Measurements from ENCODE around the gene MPO. TPM values are rescaled to one million over a fixed set of nuclear protein-coding genes. Genes with fewer than 3 reads are reported as not detected.

The MPO gene
- polyA plus RNA-seq, 2 of the 4 experiments (the other 2 are of a cell fraction), result not detected

GRCh38 chr17:58302919-58303585 is 22.3 kb upstream of the MPO start:
- POLR2A ChIA-PET, result no interaction called here

GRCh38 chr17:58302171-58302918 is 21.6 kb upstream of the MPO start:
- no peaks in the 10 kb centered on the region for H3K4me1 ChIP-seq
- no peak overlapping the region for H3K27ac ChIP-seq
- no peak overlapping the region for H3K4me2 ChIP-seq
- H3K4me3 ChIP-seq, result no peak overlapping the region
- 49% methylated on average over 9 of the region's 9 CpGs for WGBS (ENCODE audit: missing lambda C conversion rate)
- CTCF ChIA-PET, result interaction anchor here (0.8 to 11.3 kb wide), 6 partner anchors 15 to 151 kb away, joined by 3 to 165 read pairs (median 6); no protein-coding TSS in a partner anchor
- ATAC-seq, result no peak
- POLR2A ChIA-PET, result no interaction called here
- no peak for FAIRE-seq
- TF ChIP-seq REST (IDR thresholded peaks at IDR 0.05) (no peak), NPAS2 (CRISPR knock-in tag; IDR thresholded peaks at IDR 0.05; ENCODE audit: borderline replicate concordance) (no peak), FOSB (CRISPR knock-in tag; IDR thresholded peaks at IDR 0.05) (no peak), EP300 (IDR thresholded peaks at IDR 0.05) (no peak), CBX2 (IDR thresholded peaks at IDR 0.05; ENCODE audit: borderline replicate concordance, low read depth) (no peak), USF2 (IDR thresholded peaks at IDR 0.05) (no peak), KDM5A (IDR thresholded peaks at IDR 0.05) (no peak), E2F6 (IDR thresholded peaks at IDR 0.05; ENCODE audit: borderline replicate concordance, low read depth) (no peak), NR3C1 (IDR thresholded peaks at IDR 0.05) (no peak), HMGXB4 (CRISPR knock-in tag; IDR thresholded peaks at IDR 0.05; ENCODE audit: borderline replicate concordance) (no peak), ZSCAN20 (CRISPR knock-in tag; IDR thresholded peaks at IDR 0.05) (no peak)
- H3K9me3 ChIP-seq, result 0 out of 3 replicates have a peak, but pooled peaks cover 4% of the 10 kb centered on the region
- no peak for DNase-seq (ENCODE audit: low read depth in 1 of 2, low spot score in 1 of 2)

More at GRCh38 chr17:58302919-58303585, 22.3 kb upstream of the MPO start:
- Histone ChIP-seq H3K27ac (no peak overlapping the region), H3K4me3 (no peak overlapping the region), H3K9me3 (0 out of 3 replicates have a peak, but pooled peaks cover 4% of the 10 kb centered on the region), H3K4me1 (no peaks in the 10 kb centered on the region), H3K4me2 (no peak overlapping the region)
- ATAC-seq, result no peak
- TF ChIP-seq EP300 (IDR thresholded peaks at IDR 0.05) (no peak), CBX2 (IDR thresholded peaks at IDR 0.05; ENCODE audit: borderline replicate concordance, low read depth) (no peak), E2F6 (IDR thresholded peaks at IDR 0.05; ENCODE audit: borderline replicate concordance, low read depth) (no peak), FOSL2 (IDR thresholded peaks at IDR 0.05) (no peak), FOSL2 (CRISPR knock-in tag; IDR thresholded peaks at IDR 0.05) (no peak), ESRRA (IDR thresholded peaks at IDR 0.05; ENCODE audit: borderline replicate concordance, low read length) (no peak)
- CTCF ChIA-PET, result interaction anchor here (0.6 to 11.3 kb wide), 13 partner anchors 10 to 322 kb away, joined by 3 to 165 read pairs (median 4); partner anchors contain the start of gene RNF43
- DNase-seq (ENCODE audit: low read depth in 1 of 2, low spot score in 1 of 2), result no peak
- 27% methylated on average over 8 of the region's 9 CpGs for WGBS (ENCODE audit: missing lambda C conversion rate)
- no peak for FAIRE-seq

All from A549 (cell line).